Coronary artery (tissue), 2 donors: ENCODE data around the gene CRYBA4.

Experiments
- DNase-seq: peaks from one replicate; pipeline ENCODE4 v3.0.0-alpha.2; 2017; ENCODE audit warnings: low spot score
- H3K27ac ChIP-seq, 2 donors: fragments of 200-600 bp; sonication (generic); one replicate each; pipeline ENCODE4 v1.5.1; 2016 to 2019
- H3K4me3 ChIP-seq: fragments of 200-600 bp; sonication (generic); 2 replicates; pipeline ENCODE4 v1.5.1; 2016; ENCODE audit warnings: mild to moderate bottlenecking, moderate library complexity
- CTCF ChIP-seq: fragments of 200-600 bp; sonication (generic); IDR thresholded peaks from one replicate; pipeline ENCODE4 v1.5.1; 2019; ENCODE audit warnings: antibody characterized with exemption

CRYBA4 gene

GRCh38 chr22:26615149-26615548 is 6.6 kb upstream of the CRYBA4 start:
- no peak for TF ChIP-seq CTCF
- H3K4me3 ChIP-seq = no peak overlapping the region
- no peak for DNase-seq
- H3K27ac ChIP-seq = no peak overlapping the region

- TF ChIP-seq CTCF = no peak
- Histone ChIP-seq H3K4me3 (no peak overlapping the region), H3K27ac (no peak overlapping the region)
- DNase-seq = no peak
Measured at GRCh38 chr22:26615830-26616435, 5.8 kb upstream of the CRYBA4 start.

DNA sequence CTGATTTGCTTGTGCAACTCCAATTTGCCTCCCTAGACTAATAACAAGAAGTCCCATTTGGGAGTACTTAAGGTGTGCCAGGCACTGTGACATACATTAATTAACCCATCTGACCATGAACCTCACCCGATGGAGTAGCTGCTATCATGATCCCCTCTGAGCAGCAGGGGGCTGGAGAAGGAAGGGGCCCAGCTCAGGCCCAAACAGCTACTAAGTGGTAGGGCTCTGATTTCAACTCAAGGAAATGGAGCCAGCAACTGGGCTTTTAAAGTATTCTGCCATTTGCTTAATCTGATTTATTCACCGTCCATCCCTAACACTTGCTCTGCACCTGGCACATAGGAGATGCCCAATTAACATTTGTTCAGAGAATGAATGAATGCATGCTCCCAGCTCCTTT is 5.1 kb upstream of the CRYBA4 start:
- TF ChIP-seq CTCF = no peak
- Histone ChIP-seq H3K27ac (no peak overlapping the region), H3K4me3 (no peak overlapping the region)
- DNase-seq = no peak

GRCh38 chr22:26617271-26618199 is 4.2 kb upstream of the CRYBA4 start, which contains the start of gene CRYBB1:
TSS of gene CRYBB1 (minus strand) at chr22:26618027. CDS start at chr22:26616319, 1,708 bp downstream.
- no peak within 1 kb of the TSS for H3K4me3 ChIP-seq
- DNase-seq = no peak
- peak within 1 kb of the TSS in 1 of 2 donors; percentile 58 for H3K27ac ChIP-seq
- TF ChIP-seq CTCF = no peak

- H3K27ac ChIP-seq = peak overlapping the region in 1 of 2 donors; percentile 32
- no peak for DNase-seq
- TF ChIP-seq CTCF = no peak
- no peak overlapping the region for H3K4me3 ChIP-seq
Measured at GRCh38 chr22:26618455-26618854, 3.3 kb upstream of the CRYBA4 start.

DNA sequence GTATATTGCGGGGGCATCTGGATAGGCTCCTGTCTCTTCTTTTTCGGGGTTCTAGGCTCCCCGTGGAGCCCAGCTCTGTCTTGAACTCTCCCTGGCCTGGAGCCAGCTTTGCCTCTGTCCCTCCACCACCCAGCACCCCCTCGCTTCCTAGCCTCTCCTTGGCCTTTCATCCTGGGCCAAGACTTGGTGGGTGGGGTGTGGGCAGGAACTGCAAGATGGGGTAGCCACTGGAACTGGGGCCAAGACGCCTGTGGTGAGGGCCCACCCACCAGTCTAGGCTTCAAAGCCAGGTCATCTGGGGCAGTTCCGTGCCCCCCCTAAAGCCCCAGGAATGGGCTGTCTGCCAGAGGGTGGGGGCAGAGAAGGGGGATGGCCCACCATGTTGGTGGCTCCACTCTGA is 2.3 kb upstream of the CRYBA4 start:
- TF ChIP-seq CTCF = no peak
- no peak for DNase-seq
- Histone ChIP-seq H3K27ac (no peak overlapping the region), H3K4me3 (no peak overlapping the region)

DNA sequence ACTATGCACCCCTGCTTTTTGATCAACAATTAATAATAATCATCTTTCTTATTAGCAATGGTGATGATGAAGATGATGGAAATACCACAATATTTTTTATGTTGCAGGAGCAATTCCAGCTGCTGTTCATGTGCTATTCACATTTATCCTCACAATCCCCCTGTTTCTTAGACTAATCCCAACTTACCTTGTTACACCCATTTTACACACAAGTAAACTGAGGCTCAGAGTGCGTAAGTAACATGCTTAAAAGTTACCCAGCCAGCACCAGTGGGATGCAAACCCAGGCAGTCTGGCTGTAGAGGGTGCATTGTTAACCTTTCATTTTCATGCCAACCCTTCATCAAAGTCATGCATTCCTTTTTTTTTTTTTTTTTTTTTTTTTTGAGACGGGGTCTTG is 1.6 kb upstream of the CRYBA4 start:
- no peak overlapping the region for H3K27ac ChIP-seq
- no peak overlapping the region for H3K4me3 ChIP-seq
- TF ChIP-seq CTCF = no peak
- no peak for DNase-seq
